Activated naive CD8-positive, alpha-beta T cell treated with anti-CD3 and anti-CD28 coated beads, Interleukin-2, amount 50 U/mL, for 16 hours (primary cell): ENCODE results near the gene DIDO1.

ENCODE experiments used
- DNase-seq: peaks from one replicate; pipeline ENCODE4 v3.0.0-alpha.2; 2020; ENCODE audit warnings: low read depth, low spot score

Gene DIDO1

GRCh38 chr20:62894261-62894660 is 32.0 kb downstream of the DIDO1 start:
- no peak for DNase-seq

- no peak for DNase-seq
These were observed 32.6 kb downstream of the DIDO1 start for GRCh38 chr20:62893700-62894099.

GRCh38 chr20:62892348-62893304 is 33.7 kb downstream of the DIDO1 start:
- DNase-seq, result no peak

GRCh38 chr20:62891111-62891510 is 35.2 kb downstream of the DIDO1 start:
- DNase-seq, result no peak

- no peak for DNase-seq
These were observed 35.9 kb downstream of the DIDO1 start for GRCh38 chr20:62890444-62890843.

GRCh38 chr20:62889871-62890270 is 36.4 kb downstream of the DIDO1 start:
- no peak for DNase-seq

GRCh38 chr20:62889411-62889810 is 36.9 kb downstream of the DIDO1 start:
- DNase-seq, result no peak

- DNase-seq, result no peak
These were observed 37.4 kb downstream of the DIDO1 start for GRCh38 chr20:62888910-62889309.

GRCh38 chr20:62888406-62888805 is 37.9 kb downstream of the DIDO1 start:
- DNase-seq, result no peak

GRCh38 chr20:62887860-62888239 is 38.5 kb downstream of the DIDO1 start:
- no peak for DNase-seq

GRCh38 chr20:62887152-62887859 is 39.0 kb downstream of the DIDO1 start:
- DNase-seq, result no peak

GRCh38 chr20:62886709-62887058 is 39.6 kb downstream of the DIDO1 start:
- no peak for DNase-seq

- DNase-seq, result no peak
These were observed 40.2 kb downstream of the DIDO1 start for GRCh38 chr20:62885896-62886708.

GRCh38 chr20:62885046-62885895 is 41.0 kb downstream of the DIDO1 start:
- no peak for DNase-seq

GRCh38 chr20:62884556-62884955 is 41.7 kb downstream of the DIDO1 start:
- DNase-seq, result no peak

GRCh38 chr20:62882426-62882825 is 43.9 kb downstream of the DIDO1 start:
- DNase-seq, result no peak

- DNase-seq, result no peak
These were observed 44.5 kb downstream of the DIDO1 start for GRCh38 chr20:62881662-62882395.

GRCh38 chr20:62880935-62881661 is 45.2 kb downstream of the DIDO1 start:
- no peak for DNase-seq

GRCh38 chr20:62880147-62880934 is 46.0 kb downstream of the DIDO1 start:
- DNase-seq, result no peak
